Measurements from ENCODE around the gene PPP2R5C. TPM values are rescaled to one million over a fixed set of nuclear protein-coding genes. Genes with fewer than 3 reads are reported as not detected.
"Not testable (repeated sequence)": the region's sequence is repeated elsewhere in the genome, so short reads cannot be mapped to it uniquely, and the experiment has no call there.

Gene PPP2R5C
- total RNA-seq, 1 donor from 2014 or later: 198 TPM

DNA sequence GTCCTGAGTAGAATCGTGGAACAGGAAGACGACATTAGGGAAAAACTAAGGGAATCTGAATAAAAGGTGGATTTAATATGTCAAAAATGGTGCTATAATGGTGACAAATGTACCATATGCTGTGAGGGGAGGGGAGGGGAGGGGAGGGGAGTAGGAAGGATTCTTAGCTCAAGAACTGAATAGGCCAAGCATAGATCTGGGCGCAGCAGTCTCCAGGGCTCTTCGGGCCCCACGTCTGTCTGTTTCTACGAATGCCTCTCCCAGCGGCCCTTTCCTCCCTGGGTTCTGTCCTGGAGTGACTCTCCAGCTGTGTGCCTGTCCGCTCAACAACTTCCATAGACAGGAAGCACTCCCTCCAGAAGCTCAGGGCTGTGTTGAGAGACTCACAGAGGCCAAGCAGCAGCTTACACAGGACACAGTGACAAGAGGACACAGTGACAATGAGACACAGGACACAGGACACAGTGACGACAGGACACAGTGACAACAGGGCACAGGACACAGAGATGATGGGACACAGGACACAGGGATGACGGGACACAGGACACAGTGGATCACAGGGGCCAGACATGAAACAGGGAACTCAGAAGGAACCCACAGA lies 42.4 kb upstream of the PPP2R5C start:
- no peak for TF ChIP-seq CTCF (IDR thresholded peaks at IDR 0.05; ENCODE audit: borderline replicate concordance)
- Histone ChIP-seq H3K27ac (replicated peaks) (peak overlapping the region; percentile 80), H3K4me3 (no peak overlapping the region), H3K27me3 (ENCODE audit: low read depth) (no peaks in the 10 kb centered on the region), H3K36me3 (no peaks in the 10 kb centered on the region), H3K4me1 (peaks cover 30% of the 10 kb centered on the region), H3K9me3 (replicated peaks) (peaks cover 5% of the 10 kb centered on the region)
- intact Hi-C loops (cut with micrococcal nuclease): no loop called here
- DNase-seq: no peak

GRCh38 chr14:101719708-101720107 lies 41.8 kb upstream of the PPP2R5C start:
- Histone ChIP-seq H3K36me3 (no peaks in the 10 kb centered on the region), H3K27ac (replicated peaks) (peak overlapping the region; percentile 80), H3K4me1 (peaks cover 30% of the 10 kb centered on the region), H3K27me3 (ENCODE audit: low read depth) (no peaks in the 10 kb centered on the region), H3K9me3 (replicated peaks) (no peaks in the 10 kb centered on the region), H3K4me3 (no peak overlapping the region)
- intact Hi-C loops (cut with micrococcal nuclease): no loop called here
- DNase-seq: no peak
- no peak for TF ChIP-seq CTCF (IDR thresholded peaks at IDR 0.05; ENCODE audit: borderline replicate concordance)

DNA sequence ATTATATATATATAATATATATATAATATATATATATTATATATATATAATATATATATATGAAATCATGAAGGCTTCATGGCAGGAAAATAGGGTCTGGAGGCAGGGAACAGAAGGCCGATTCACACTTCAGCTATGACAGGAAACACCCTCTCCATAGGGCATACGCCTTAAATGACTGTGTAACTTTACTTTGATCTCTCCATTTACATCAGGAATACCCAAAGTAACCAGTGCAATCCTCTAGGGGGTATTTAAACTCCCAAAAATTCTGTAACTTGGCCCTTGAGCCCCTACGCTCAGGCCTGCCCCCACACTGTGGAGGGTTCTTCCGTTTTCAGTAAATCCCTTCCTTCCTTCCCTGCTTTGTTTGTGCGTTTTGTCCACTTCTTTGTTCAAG lies 40.4 kb upstream of the PPP2R5C start:
- no peak for TF ChIP-seq CTCF (IDR thresholded peaks at IDR 0.05; ENCODE audit: borderline replicate concordance)
- no peak for DNase-seq
- Histone ChIP-seq H3K4me3 (no peak overlapping the region), H3K9me3 (replicated peaks) (no peaks in the 10 kb centered on the region), H3K4me1 (peaks cover 30% of the 10 kb centered on the region), H3K27me3 (ENCODE audit: low read depth) (no peaks in the 10 kb centered on the region), H3K36me3 (no peaks in the 10 kb centered on the region), H3K27ac (replicated peaks) (peak overlapping the region; percentile 48)
- intact Hi-C loops (cut with micrococcal nuclease): no loop called here

DNA sequence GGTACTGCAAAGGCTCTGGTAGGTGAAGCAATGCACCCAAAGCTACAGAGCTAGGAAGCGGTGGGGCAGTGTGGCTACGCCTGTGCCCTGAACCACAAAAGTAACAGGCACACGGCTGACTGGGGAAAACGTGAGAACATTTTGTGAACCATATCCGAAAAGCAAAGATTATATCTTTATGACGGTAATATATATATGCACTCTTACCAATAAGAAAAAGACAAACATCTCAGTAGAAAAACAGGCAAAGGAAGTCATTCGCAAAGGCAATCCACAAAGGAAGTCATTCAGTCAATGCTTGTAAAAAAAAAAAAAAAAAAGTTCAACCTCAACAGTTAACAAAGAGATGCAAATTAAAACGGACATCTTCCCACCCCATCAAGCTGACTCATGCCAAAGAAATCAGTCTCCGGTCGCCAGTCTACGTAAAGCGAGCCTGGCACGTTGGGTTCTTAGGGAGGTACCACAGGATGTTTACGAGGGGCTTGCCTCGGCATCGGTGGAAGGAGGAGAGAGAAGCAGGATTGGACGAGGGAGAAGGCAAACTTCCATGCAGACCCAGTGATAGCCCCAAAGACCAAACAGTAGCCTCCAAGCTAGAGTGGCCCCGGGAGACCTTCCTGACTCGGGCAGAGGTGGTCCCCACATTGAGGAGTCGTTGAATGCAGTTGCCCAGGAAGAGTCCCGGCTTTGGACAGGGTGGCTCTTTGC lies 39.4 kb upstream of the PPP2R5C start:
- Histone ChIP-seq H3K9me3 (replicated peaks) (no peaks in the 10 kb centered on the region), H3K4me1 (peaks cover 30% of the 10 kb centered on the region), H3K36me3 (no peaks in the 10 kb centered on the region), H3K27me3 (ENCODE audit: low read depth) (no peaks in the 10 kb centered on the region), H3K4me3 (peak overlapping the region; percentile 17), H3K27ac (replicated peaks) (peak overlapping the region; percentile 59)
- no peak for TF ChIP-seq CTCF (IDR thresholded peaks at IDR 0.05; ENCODE audit: borderline replicate concordance)
- intact Hi-C loops (cut with micrococcal nuclease): no loop called here
- DNase-seq: no peak

DNA sequence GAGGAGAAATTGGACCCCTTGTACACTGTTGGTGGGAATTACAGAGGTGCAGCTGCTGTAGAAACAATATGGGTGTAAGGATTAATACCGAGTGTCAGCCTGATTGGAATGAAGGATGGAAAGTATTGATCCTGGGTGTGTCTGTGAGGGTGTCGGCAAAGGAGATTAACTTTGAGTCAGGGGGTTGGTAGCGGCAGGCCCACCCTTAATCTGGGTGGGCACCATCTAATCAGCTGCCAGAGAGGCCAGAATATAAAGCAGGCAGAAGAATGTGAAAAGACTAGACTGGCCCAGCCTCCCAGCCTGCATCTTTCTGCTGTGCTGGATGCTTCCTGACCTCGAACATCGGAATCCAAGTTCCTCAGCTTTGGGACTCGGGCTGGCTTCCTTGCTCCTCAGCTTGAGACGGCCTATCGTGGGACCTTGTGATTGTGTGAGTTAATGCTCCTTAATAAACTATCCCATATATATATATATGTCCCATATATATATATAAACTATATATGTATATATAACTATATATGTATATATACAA lies 38.4 kb upstream of the PPP2R5C start:
- no peaks in the 10 kb centered on the region for H3K36me3 ChIP-seq
- no peak for DNase-seq
- peaks cover 30% of the 10 kb centered on the region for H3K4me1 ChIP-seq
- intact Hi-C loops (cut with micrococcal nuclease): no loop called here
- H3K27me3 ChIP-seq (ENCODE audit: low read depth): no peaks in the 10 kb centered on the region
- no peak for TF ChIP-seq CTCF (IDR thresholded peaks at IDR 0.05; ENCODE audit: borderline replicate concordance)
- peak overlapping the region; percentile 59 for H3K27ac ChIP-seq (replicated peaks)
- no peak overlapping the region for H3K4me3 ChIP-seq
- no peaks in the 10 kb centered on the region for H3K9me3 ChIP-seq (replicated peaks)

DNA sequence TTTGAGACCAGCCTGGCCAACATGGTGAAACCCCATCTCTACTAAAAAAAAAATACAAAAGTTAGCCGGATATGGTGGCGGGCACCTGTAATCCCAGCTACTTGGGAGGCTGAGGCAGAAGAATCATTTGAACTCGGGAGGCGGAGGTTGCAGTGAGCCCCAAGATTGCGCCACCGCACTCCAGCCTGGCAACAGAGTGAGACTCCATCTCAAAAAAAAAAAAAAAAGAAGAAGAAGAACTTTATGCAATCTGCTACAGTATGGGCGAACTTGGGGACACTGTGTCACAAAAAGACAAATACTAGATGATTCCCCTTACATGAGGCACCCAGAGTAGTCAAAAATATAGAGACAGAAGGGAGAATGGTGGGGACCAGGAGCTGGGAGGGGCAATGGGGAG lies 35.9 kb upstream of the PPP2R5C start:
- H3K9me3 ChIP-seq (replicated peaks); H3K36me3 ChIP-seq; H3K4me3 ChIP-seq; H3K27ac ChIP-seq (replicated peaks); DNase-seq; H3K27me3 ChIP-seq (ENCODE audit: low read depth); intact Hi-C loops (cut with micrococcal nuclease): not testable (repeated sequence)
- H3K4me1 ChIP-seq: peaks cover 16% of the 10 kb centered on the region

All from left ventricle myocardium inferior (tissue), 1 donor.